Measurements from ENCODE around the gene NKRF. TPM values are rescaled to one million over a fixed set of nuclear protein-coding genes. Genes with fewer than 3 reads are reported as not detected.

Gene NKRF
- total RNA-seq, 2 experiments from 2014 or later: 14.3 to 14.4 TPM

GRCh38 chrX:119539872-119540271 lies 66.4 kb downstream of the NKRF start:
- POLR2A ChIA-PET: no interaction called here
- Mint-ChIP-seq H3K9me3 (no peaks in the 10 kb centered on the region), H3K27me3 (no peaks in the 10 kb centered on the region), H3K36me3 (peaks cover 2% of the 10 kb centered on the region), H3K27ac (no peak overlapping the region), H3K4me3 (no peak overlapping the region), H3K4me1 (peaks cover 4% of the 10 kb centered on the region)
- DNase-seq (peak; percentile 26), ATAC-seq (ENCODE audit: low read depth) (no peak)

Small RNA genes within 50 kb of the gene (microRNA-seq; reads per million reads assigned to microRNA genes)
- gene MIR766: 99.6 reads per million, percentile 55 among the genes with 10 or more reads in this experiment

Other genes starting within 250 kb of the NKRF start
- gene SLC25A43, start 207.1 kb downstream of the NKRF start, total RNA-seq: 1 to 10 TPM; 7.2 to 7.3 TPM
- gene SLC25A5, start 138.0 kb downstream of the NKRF start, total RNA-seq: 100 to 1,000 TPM; 321 to 325 TPM
- 10 to 100 TPM; 19.6 to 19.9 TPM for gene STEEP1, start 41.0 kb downstream of the NKRF start, total RNA-seq
- 10 to 100 TPM; 72.5 to 73.5 TPM for gene UBE2A, start 31.9 kb downstream of the NKRF start, total RNA-seq
- 100 to 1,000 TPM; 257 to 274 TPM for gene SEPTIN6, start 86.7 kb upstream of the NKRF start, total RNA-seq
- 1 to 10 TPM; 1.7 to 2.1 TPM for gene SOWAHD, start 152.2 kb upstream of the NKRF start, total RNA-seq
- gene RPL39, start 185.2 kb upstream of the NKRF start, total RNA-seq: 1,000 to 10,000 TPM; 2,169 to 2,323 TPM
- 10 to 100 TPM; 11.1 to 11.3 TPM for gene UPF3B, start 246.5 kb upstream of the NKRF start, total RNA-seq